ENCODE measurements around the gene STK38L.

The STK38L gene

GRCh38 chr12:27316947-27317346 lies 72.9 kb downstream of the STK38L start:
- Histone ChIP-seq H4K20me1 (ENCODE audit: insufficient read depth, low read length) (no peaks in the 10 kb centered on the region), H3K4me3 (ENCODE audit: low read depth in 1 of 2, low read length in 2 of 2) (no peak overlapping the region), H3K27ac (ENCODE audit: low read length) (no peak overlapping the region), H3K9me3 (ENCODE audit: insufficient read depth, low read length, severe bottlenecking) (no peaks in the 10 kb centered on the region), H3K4me2 (ENCODE audit: insufficient read depth, low read length) (no peak overlapping the region), H3K4me1 (ENCODE audit: insufficient read depth, low read length) (no peaks in the 10 kb centered on the region), H3K79me2 (ENCODE audit: insufficient read depth, low read length) (no peaks in the 10 kb centered on the region), H3K9ac (ENCODE audit: low read depth, low read length) (no peak overlapping the region), H2AFZ (ENCODE audit: low read depth, low read length) (no peak overlapping the region), H3K27me3 (ENCODE audit: insufficient read depth, low read length, poor library complexity) (no peaks in the 10 kb centered on the region), H3K36me3 (ENCODE audit: insufficient read depth, low read length) (peaks cover 18% of the 10 kb centered on the region)
- DNase-seq = no peak
- TF ChIP-seq CTCF (IDR thresholded peaks at IDR 0.05; ENCODE audit: borderline replicate concordance, extremely low read depth, low read length, poor library complexity, severe bottlenecking) (no peak), EZH2 (IDR thresholded peaks at IDR 0.05; ENCODE audit: borderline replicate concordance, low read depth, low read length, severe bottlenecking) (no peak)
- no peak for ATAC-seq (ENCODE audit: insufficient read depth, low read depth)

- Histone ChIP-seq H2AFZ (ENCODE audit: low read depth, low read length) (no peak overlapping the region), H3K4me1 (ENCODE audit: insufficient read depth, low read length) (no peaks in the 10 kb centered on the region), H3K27me3 (ENCODE audit: insufficient read depth, low read length, poor library complexity) (no peaks in the 10 kb centered on the region), H3K79me2 (ENCODE audit: insufficient read depth, low read length) (no peaks in the 10 kb centered on the region), H3K4me2 (ENCODE audit: insufficient read depth, low read length) (no peak overlapping the region), H3K9me3 (ENCODE audit: insufficient read depth, low read length, severe bottlenecking) (no peaks in the 10 kb centered on the region), H3K9ac (ENCODE audit: low read depth, low read length) (no peak overlapping the region), H4K20me1 (ENCODE audit: insufficient read depth, low read length) (no peaks in the 10 kb centered on the region), H3K4me3 (ENCODE audit: low read depth in 1 of 2, low read length in 2 of 2) (no peak overlapping the region), H3K36me3 (ENCODE audit: insufficient read depth, low read length) (peaks cover 31% of the 10 kb centered on the region), H3K27ac (ENCODE audit: low read length) (no peak overlapping the region)
- no peak for TF ChIP-seq EZH2 (IDR thresholded peaks at IDR 0.05; ENCODE audit: borderline replicate concordance, low read depth, low read length, severe bottlenecking)
- TF ChIP-seq CTCF (IDR thresholded peaks at IDR 0.05; ENCODE audit: borderline replicate concordance, extremely low read depth, low read length, poor library complexity, severe bottlenecking) = no peak
- DNase-seq (no peak), ATAC-seq (ENCODE audit: insufficient read depth, low read depth) (no peak)
Measured at GRCh38 chr12:27319409-27319808, 75.3 kb downstream of the STK38L start.

GRCh38 chr12:27319848-27320247 lies 75.8 kb downstream of the STK38L start:
- TF ChIP-seq EZH2 (IDR thresholded peaks at IDR 0.05; ENCODE audit: borderline replicate concordance, low read depth, low read length, severe bottlenecking) (no peak), CTCF (IDR thresholded peaks at IDR 0.05; ENCODE audit: borderline replicate concordance, extremely low read depth, low read length, poor library complexity, severe bottlenecking) (no peak)
- peaks cover 31% of the 10 kb centered on the region for H3K36me3 ChIP-seq (ENCODE audit: insufficient read depth, low read length)
- no peak for DNase-seq
- H3K4me1 ChIP-seq (ENCODE audit: insufficient read depth, low read length) = no peaks in the 10 kb centered on the region
- no peak overlapping the region for H3K9ac ChIP-seq (ENCODE audit: low read depth, low read length)
- ATAC-seq (ENCODE audit: insufficient read depth, low read depth) = no peak
- H2AFZ ChIP-seq (ENCODE audit: low read depth, low read length) = no peak overlapping the region
- H3K4me3 ChIP-seq (ENCODE audit: low read depth in 1 of 2, low read length in 2 of 2) = no peak overlapping the region
- no peaks in the 10 kb centered on the region for H3K9me3 ChIP-seq (ENCODE audit: insufficient read depth, low read length, severe bottlenecking)
- no peaks in the 10 kb centered on the region for H4K20me1 ChIP-seq (ENCODE audit: insufficient read depth, low read length)
- H3K27me3 ChIP-seq (ENCODE audit: insufficient read depth, low read length, poor library complexity) = no peaks in the 10 kb centered on the region
- H3K27ac ChIP-seq (ENCODE audit: low read length) = no peak overlapping the region
- H3K4me2 ChIP-seq (ENCODE audit: insufficient read depth, low read length) = no peak overlapping the region
- no peaks in the 10 kb centered on the region for H3K79me2 ChIP-seq (ENCODE audit: insufficient read depth, low read length)

GRCh38 chr12:27324530-27324929 lies 80.4 kb downstream of the STK38L start:
- Histone ChIP-seq H3K27ac (ENCODE audit: low read length) (no peak overlapping the region), H3K9ac (ENCODE audit: low read depth, low read length) (no peak overlapping the region), H4K20me1 (ENCODE audit: insufficient read depth, low read length) (no peaks in the 10 kb centered on the region), H3K4me3 (ENCODE audit: low read depth in 1 of 2, low read length in 2 of 2) (no peak overlapping the region), H3K36me3 (ENCODE audit: insufficient read depth, low read length) (peaks cover 26% of the 10 kb centered on the region), H3K4me2 (ENCODE audit: insufficient read depth, low read length) (no peak overlapping the region), H3K27me3 (ENCODE audit: insufficient read depth, low read length, poor library complexity) (no peaks in the 10 kb centered on the region), H3K79me2 (ENCODE audit: insufficient read depth, low read length) (no peaks in the 10 kb centered on the region), H3K4me1 (ENCODE audit: insufficient read depth, low read length) (no peaks in the 10 kb centered on the region), H3K9me3 (ENCODE audit: insufficient read depth, low read length, severe bottlenecking) (no peaks in the 10 kb centered on the region), H2AFZ (ENCODE audit: low read depth, low read length) (no peak overlapping the region)
- no peak for DNase-seq
- no peak for TF ChIP-seq CTCF (IDR thresholded peaks at IDR 0.05; ENCODE audit: borderline replicate concordance, extremely low read depth, low read length, poor library complexity, severe bottlenecking)
- no peak for TF ChIP-seq EZH2 (IDR thresholded peaks at IDR 0.05; ENCODE audit: borderline replicate concordance, low read depth, low read length, severe bottlenecking)
- ATAC-seq (ENCODE audit: insufficient read depth, low read depth) = no peak
